AG04449 (cell line): ENCODE results near the gene ZNF653.
A peak's percentile ranks its signal among the peaks of the same experiment; 100 is the strongest.

Experiments used
- CTCF ChIA-PET: fragments of 350-600 bp; formaldehyde crosslinking; extraction: SDS; loops from one replicate; lab custom pipeline; 2021; ENCODE audit warnings: antibody characterized with exemption; lab: Yijun Ruan, JAX
- POLR2A ChIA-PET: fragments of 400-600, 350-600 bp; formaldehyde crosslinking; extraction: SDS; loops from one replicate; lab custom pipeline; 2020; ENCODE audit warnings: antibody characterized with exemption, inconsistent platforms; lab: Yijun Ruan, JAX
- DNase-seq: peaks from one replicate; pipeline ENCODE4 v3.0.0-alpha.2; 2010; ENCODE audit warnings: low read depth, low spot score
- H3K4me3 ChIP-seq: 2 replicates; pipeline ENCODE4 v1.5.1; 2011; ENCODE audit warnings: low read depth, mild to moderate bottlenecking, control low read depth, low read length
- TF ChIP-seq, protein P1 (sequence below): IDR thresholded peaks from one replicate; pipeline ENCODE4 v1.5.1; 2011; ENCODE audit warnings: mild to moderate bottlenecking, moderate library complexity, low read length, control low read depth, inconsistent platforms; ENCODE audit not compliant: insufficient read depth; ENCODE audit errors: missing control alignments

ZNF653 gene

DNA sequence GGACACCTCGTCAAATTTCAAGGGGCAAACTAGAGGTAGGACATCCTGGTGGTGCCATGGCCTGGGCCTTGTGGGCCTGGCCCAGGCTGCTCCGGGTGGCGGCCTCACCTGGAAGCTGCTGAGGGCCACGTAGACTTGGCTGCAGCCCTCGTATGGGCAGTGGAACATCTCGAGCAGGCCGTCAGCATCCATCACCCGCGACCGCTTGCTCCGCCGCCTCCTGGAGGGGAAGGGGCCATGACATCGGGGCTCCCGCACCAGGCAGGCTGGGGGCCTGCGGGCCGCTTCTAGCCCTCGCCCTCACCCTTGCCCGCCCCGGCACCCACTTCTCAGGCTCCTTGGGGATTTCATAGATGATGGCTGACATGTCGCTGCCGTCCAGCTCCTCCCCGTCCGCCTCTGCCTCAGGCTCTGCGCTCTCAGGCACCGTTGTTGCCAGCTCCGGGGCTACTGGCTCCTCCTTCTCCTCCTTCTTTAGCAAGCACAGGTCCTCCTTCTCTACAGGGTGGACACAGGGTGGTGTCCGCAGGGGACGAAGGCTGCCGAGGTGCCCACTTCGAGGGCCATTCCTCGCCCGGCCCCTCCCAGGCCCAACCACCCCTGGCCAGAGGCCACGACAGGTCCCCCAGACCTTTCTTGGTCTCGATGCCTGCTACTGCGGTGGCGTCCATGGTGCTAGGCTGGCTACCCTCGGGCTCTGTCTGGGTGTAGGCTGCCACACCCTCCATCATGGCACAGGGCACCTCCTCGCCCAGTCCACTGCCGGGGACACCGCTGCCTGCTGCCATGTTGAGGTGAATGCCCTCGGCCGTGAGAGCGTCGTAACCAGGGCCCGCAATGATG is 18.8 kb downstream of the ZNF653 start:
- CTCF ChIA-PET, result interaction anchor here (5.7 kb wide), 1 partner anchor 9 kb away, joined by 55 read pairs; no protein-coding TSS in a partner anchor
- H3K4me3 ChIP-seq, result no peak overlapping the region
- POLR2A ChIA-PET, result no interaction called here
- DNase-seq, result no peak
- TF ChIP-seq, protein P1, sequence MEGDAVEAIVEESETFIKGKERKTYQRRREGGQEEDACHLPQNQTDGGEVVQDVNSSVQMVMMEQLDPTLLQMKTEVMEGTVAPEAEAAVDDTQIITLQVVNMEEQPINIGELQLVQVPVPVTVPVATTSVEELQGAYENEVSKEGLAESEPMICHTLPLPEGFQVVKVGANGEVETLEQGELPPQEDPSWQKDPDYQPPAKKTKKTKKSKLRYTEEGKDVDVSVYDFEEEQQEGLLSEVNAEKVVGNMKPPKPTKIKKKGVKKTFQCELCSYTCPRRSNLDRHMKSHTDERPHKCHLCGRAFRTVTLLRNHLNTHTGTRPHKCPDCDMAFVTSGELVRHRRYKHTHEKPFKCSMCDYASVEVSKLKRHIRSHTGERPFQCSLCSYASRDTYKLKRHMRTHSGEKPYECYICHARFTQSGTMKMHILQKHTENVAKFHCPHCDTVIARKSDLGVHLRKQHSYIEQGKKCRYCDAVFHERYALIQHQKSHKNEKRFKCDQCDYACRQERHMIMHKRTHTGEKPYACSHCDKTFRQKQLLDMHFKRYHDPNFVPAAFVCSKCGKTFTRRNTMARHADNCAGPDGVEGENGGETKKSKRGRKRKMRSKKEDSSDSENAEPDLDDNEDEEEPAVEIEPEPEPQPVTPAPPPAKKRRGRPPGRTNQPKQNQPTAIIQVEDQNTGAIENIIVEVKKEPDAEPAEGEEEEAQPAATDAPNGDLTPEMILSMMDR, result no peak

DNA sequence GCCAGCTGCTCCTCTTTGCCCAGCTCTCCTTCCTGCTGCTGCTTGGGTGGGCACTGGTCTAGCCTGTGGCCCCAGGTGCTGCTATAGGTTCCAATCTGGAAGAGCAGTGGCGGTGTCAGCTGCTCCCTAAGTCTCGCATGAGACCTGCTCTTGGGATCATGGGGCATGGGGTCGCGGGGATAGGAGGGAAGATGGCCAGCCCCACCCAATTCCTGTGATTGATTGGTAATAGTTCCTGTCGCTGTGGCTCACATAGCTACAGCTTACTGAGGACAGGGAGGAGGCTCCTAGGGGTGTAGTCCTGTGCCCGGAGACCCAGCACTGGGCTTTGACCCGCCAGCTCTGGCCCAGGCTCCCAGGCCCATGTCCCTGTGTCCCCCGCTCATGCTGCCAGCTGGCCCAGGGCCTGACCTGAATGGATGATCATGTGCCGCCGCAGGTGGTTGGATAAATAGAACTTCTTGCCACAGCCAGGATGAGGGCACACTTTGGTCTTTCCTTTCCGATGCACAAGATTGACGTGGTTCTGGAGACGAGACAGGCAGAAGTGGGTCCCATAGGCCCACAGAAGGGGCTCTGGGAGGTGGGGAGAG is 20.3 kb downstream of the ZNF653 start:
- ChIA-PET POLR2A (no interaction called here), CTCF (interaction anchor here (0.6 to 5.7 kb wide), 9 partner anchors 11 to 502 kb away, joined by 3 to 55 read pairs (median 3); partner anchors contain the start of gene ODAD3)
- no peak for DNase-seq
- TF ChIP-seq, protein P1, result no peak
- H3K4me3 ChIP-seq, result no peak overlapping the region

DNA sequence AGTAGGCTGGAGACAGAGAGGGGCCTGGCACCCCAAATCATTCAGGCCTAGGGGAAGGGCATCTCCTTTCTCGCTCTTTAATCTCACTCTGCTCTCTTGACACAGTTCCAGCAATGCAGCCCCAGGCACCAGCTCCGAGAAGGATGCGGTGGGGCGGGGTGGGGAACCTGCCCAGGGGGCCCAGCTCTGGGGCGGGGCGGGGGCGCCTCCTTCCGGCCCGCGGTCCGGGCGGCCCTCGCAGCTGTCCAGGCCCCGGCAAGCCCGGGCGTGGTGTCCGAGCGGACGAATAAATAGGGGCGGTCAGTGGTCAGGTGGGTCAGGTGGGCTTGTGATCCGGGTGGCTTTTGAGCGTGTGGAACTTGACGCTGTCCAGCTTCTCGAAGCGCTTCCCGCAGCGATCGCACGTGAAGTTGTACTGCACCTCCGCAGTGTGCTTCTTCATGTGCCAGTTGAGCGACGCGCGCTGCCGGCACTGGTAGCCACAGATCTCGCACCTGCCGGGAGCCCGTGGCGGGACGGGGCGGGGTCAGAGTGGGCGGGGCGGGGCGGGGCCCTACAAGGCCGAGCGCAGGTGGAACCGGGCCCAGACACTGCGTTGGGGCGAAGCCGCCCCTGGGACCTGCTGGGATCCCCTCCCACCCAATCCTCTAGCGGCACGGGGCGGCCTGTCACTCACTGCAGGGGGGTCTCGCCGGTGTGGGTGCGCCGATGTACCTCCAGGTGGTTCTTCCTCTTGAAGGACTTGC is 22.1 kb downstream of the ZNF653 start:
- ChIA-PET POLR2A (no interaction called here), CTCF (interaction anchor here (0.7 to 5.7 kb wide), 39 partner anchors 8 to 448 kb away, joined by 3 to 89 read pairs (median 4); partner anchors contain the start of genes CCDC159, TMEM205 and TSPAN16)
- TF ChIP-seq, protein P1, result no peak
- DNase-seq, result no peak
- H3K4me3 ChIP-seq, result no peak overlapping the region

DNA sequence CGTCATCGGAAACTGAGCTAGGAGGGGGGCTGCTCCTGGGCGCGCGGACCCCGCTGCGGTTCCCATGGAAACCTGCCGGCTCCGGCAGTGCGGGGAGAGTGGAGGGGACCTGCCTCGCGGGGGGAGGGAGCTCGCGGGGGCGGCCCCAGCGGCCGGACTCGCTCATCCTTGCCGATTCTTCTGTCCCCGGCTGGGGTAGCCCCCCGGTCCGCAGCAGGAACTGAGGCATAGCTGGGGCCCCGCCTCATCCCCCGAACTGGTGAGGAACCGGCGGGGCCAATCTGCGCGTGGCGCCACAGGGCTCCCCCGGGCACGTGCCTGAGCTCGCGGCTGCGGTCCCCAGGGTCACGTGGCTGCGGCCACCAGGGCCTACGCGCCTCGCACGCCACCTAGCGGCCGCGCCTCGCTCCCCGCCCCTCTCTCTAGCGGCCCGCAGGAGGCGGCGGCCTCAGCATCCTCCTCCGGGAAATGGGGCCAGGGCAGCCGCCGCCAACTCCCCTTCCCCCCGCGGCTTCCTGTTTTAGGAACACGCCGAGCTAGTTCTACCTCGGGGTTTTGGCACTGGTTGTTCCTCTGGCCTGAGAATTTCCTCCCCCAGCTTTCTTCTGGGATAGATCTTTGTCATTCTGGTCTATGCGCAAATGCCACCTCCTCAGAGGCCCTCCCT is 23.1 kb downstream of the ZNF653 start:
- ChIA-PET CTCF (interaction anchor here (0.6 to 5.7 kb wide), 57 partner anchors 9 to 447 kb away, joined by 3 to 89 read pairs (median 4); partner anchors contain the start of genes CCDC159, ODAD3, PRKCSH and RAB3D), POLR2A (no interaction called here)
- peak overlapping the region; percentile 54 for H3K4me3 ChIP-seq
- DNase-seq, result peak; percentile 9
- TF ChIP-seq, protein P1, result peak; percentile 98

DNA sequence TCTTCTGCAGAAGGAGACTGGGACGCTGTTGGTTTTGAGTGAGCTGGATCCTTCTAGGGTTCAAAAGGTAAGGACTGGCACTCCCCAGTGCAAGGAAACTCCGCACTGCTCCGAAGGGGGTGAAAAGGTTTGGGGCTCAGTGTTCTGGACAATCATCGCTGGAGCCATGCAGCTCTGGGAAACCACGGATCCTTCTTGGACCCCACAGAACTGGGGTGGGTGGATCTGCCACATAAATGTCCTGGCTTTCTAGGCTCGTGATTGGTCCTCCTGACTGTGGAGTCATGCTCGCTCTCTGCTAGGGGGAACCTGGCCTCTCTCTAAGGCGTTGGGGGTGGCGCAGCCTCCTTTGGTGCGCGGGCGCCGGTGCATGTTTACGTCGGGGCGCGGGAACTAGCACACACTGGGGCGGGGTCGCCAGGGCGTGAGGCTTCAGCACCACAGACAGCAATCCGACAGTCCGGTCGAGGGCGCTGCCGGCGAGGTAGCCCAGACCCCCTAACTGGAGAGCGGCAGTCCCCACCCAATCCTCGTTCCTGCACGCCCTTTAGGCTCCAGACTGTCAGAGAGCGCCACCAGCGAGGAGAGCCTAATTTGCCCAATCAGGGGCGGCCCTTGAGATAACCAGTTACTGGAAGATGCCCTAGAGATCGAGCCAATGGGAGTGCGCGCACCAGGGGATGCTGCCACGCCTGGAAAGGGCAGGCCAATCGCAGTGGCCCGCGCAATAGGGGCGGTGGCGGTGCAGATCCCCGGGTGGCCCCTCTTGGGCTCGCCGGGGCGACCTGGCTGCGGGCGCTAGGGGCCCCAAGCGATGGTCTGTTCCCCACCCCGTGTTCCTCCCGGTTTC is 23.9 kb downstream of the ZNF653 start:
- ChIA-PET CTCF (interaction anchor here (0.6 to 5.7 kb wide), 49 partner anchors 8 to 446 kb away, joined by 3 to 89 read pairs (median 5); partner anchors contain the start of genes CCDC159, ODAD3, PRKCSH and RAB3D), POLR2A (no interaction called here)
- peak; percentile 42 for DNase-seq
- H3K4me3 ChIP-seq, result peak overlapping the region; percentile 54
- TF ChIP-seq, protein P1, result no peak
